GM18526 (cell line): Measurements from ENCODE around the gene LANCL2.

Experiments used
- POLR2A ChIP-seq: IDR thresholded peaks from 3 replicates; pipeline ENCODE4 v1.6.1; 2011; ENCODE audit not compliant: insufficient read length; ENCODE audit errors: extremely low read depth

The LANCL2 gene

DNA sequence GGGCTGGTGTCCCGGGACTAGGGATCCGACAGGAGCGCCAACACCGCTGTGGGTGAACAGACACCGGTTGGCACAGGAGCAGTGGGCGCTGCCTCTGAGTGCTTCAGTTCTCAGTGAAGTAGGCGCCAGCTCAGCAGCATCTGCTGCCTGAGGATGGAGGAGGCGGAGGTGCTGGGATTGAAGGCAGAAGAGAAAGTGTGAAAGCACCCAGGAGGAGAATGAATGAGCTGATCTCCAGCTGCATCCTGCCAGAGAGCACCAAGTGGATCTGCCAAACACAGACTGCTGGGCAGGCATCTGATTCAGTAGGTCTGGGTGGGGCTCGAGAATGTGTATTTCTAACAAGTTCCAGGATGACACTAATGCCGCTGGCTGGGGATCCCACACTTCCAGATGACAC is 74.5 kb downstream of the LANCL2 start:
- TF ChIP-seq POLR2A = no peak

- no peak for TF ChIP-seq POLR2A
These were observed 75.0 kb downstream of the LANCL2 start for GRCh38 chr7:55440040-55440690.

- no peak for TF ChIP-seq POLR2A
These were observed 75.9 kb downstream of the LANCL2 start for GRCh38 chr7:55441002-55441401.

GRCh38 chr7:55441774-55442522 is 76.8 kb downstream of the LANCL2 start:
- no peak for TF ChIP-seq POLR2A

- no peak for TF ChIP-seq POLR2A
These were observed 79.6 kb downstream of the LANCL2 start for GRCh38 chr7:55444786-55445185.

DNA sequence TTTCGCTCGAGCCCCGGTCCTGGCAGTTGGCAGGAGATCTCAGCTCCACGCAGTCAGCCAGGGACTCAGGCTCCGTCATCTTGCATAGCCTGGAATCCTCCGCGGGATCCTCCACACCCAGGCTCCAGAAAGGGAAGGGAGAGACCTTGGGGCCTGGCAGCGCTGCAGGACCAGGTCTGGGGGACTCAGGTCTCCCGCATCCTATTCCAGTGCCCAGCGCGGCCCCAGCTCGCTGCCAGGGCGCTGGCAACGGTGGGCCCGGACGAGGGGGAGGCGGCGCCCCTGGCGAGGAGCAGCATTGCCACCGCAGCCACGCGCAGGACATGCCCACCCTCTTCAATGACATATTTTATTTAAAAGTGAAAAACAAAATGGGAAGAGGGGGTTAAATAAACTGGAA is 83.4 kb downstream of the LANCL2 start:
- TF ChIP-seq POLR2A = no peak

GRCh38 chr7:55449205-55449991 is 84.3 kb downstream of the LANCL2 start:
- no peak for TF ChIP-seq POLR2A

DNA sequence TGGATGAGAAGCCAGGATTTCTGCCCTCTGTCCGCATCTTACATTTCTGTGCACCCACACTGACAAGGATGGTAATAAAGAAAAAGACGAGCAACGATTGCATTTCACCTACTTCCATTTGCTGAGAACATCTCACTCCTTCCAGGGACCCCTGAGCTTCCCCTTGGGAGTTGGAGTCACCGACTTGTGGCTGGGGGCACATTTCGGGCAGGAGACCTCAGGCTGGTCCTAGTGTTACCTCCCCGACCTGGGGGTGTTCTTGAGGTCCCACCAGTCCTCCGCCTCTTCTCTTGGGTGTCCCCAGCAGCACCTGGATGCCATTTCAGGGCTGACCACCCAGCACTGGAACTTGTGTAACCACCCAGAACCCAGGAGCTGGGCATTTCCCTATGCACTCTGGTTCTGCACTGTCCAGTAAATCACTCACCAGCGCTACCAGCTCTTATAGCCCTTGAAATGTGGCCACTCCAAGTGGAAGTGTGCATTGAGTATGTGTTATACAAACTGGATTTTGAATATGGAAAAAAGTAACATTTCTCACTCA is 84.9 kb downstream of the LANCL2 start:
- no peak for TF ChIP-seq POLR2A

- TF ChIP-seq POLR2A = no peak
These were observed 87.8 kb downstream of the LANCL2 start for GRCh38 chr7:55452971-55453370.

- TF ChIP-seq POLR2A = no peak
These were observed 92.7 kb downstream of the LANCL2 start for GRCh38 chr7:55457801-55458200.

GRCh38 chr7:55458351-55458750 is 93.2 kb downstream of the LANCL2 start:
- no peak for TF ChIP-seq POLR2A

- TF ChIP-seq POLR2A = no peak
These were observed 98.6 kb downstream of the LANCL2 start for GRCh38 chr7:55463686-55464262.

DNA sequence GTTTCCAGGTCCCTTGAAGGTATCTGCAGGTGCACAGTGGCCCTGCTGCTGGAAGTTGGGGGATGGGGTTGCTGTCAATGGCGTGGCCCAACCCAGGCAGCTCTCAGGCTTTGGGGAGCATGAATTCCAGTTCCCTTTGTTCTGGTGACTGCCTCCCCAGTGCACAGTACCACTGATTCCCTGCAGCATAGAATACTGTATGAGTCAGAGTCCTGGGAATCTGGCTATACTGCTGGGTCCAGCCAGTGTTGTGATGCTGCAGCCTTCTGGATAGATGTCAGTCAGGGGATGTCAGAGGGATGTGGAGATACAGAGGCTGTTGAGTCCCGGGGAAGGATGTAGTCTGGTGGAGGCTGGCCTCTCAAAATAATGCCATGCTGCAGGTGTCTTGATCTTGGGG is 99.3 kb downstream of the LANCL2 start:
- no peak for TF ChIP-seq POLR2A

- no peak for TF ChIP-seq POLR2A
These were observed 100.6 kb downstream of the LANCL2 start for GRCh38 chr7:55465691-55466090.

- TF ChIP-seq POLR2A = no peak
These were observed 102.0 kb downstream of the LANCL2 start for GRCh38 chr7:55467047-55467593.

- TF ChIP-seq POLR2A = no peak
These were observed 103.4 kb downstream of the LANCL2 start for GRCh38 chr7:55468495-55468894.

DNA sequence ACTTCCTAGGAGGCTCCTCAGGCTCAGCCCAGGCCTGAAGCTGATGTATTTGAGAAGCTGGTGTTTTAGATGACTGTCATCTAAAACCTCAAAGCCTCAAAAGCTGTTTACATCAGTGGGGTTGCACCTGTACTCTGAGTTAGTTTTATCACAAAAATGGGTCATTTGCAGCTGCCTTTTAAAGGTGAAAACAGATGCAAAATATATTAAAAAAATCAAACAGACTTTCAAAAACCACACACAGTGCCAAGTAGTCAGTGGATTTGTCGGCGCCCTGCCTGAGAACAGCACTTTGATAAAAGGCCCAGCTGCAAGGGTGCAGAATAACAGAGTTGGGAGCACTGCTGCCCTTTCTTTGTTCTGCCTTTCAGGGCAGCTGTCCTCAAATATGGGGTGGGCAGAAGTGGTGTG is 104.1 kb downstream of the LANCL2 start:
- TF ChIP-seq POLR2A = no peak
